Breast epithelium (tissue), 3 donors: ENCODE results near the gene MAFB.

Source experiments
- POLR2A ChIP-seq: fragments of 450-650 bp; IDR thresholded peaks from one replicate; pipeline ENCODE4 v1.6.1; 2016; ENCODE audit warnings: antibody characterized with exemption, mild to moderate bottlenecking, moderate library complexity
- TF ChIP-seq, protein P1 (sequence below), 3 donors: fragments of 450-650 bp; IDR thresholded peaks; one replicate each; pipeline ENCODE4 v1.5.1; 2016 to 2017; ENCODE audit warnings: antibody characterized with exemption in 3 of 3, mild to moderate bottlenecking in 3 of 3, moderate library complexity in 3 of 3

DNA sequence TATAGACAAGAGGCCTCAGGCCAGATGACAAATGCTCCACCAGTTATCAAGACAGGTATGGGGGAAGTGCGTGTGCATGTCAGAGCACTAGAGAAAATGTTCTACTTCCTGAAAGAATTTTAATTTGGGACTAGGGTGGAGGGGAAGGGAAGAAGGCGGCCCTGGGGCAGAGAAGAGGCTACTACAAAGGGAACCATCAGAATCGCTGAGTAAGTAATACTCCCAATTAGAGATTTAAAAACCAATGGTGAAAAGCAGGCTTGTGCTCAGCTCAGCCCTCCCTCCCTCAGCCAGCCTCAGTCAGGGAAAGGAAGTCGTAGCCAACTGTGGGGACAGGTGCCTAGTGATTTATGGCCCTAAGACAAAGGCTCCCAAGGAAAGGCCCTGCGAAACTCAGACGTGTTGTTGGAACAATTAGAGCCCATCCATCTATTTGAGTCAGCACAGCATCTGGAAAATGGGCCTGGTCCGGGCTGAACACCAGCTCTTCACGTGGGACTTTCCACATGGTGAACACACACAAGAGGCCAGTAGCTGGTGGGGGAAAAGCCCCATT is 15.0 kb upstream of the MAFB start:
- no peak for TF ChIP-seq POLR2A
- TF ChIP-seq, protein P1, sequence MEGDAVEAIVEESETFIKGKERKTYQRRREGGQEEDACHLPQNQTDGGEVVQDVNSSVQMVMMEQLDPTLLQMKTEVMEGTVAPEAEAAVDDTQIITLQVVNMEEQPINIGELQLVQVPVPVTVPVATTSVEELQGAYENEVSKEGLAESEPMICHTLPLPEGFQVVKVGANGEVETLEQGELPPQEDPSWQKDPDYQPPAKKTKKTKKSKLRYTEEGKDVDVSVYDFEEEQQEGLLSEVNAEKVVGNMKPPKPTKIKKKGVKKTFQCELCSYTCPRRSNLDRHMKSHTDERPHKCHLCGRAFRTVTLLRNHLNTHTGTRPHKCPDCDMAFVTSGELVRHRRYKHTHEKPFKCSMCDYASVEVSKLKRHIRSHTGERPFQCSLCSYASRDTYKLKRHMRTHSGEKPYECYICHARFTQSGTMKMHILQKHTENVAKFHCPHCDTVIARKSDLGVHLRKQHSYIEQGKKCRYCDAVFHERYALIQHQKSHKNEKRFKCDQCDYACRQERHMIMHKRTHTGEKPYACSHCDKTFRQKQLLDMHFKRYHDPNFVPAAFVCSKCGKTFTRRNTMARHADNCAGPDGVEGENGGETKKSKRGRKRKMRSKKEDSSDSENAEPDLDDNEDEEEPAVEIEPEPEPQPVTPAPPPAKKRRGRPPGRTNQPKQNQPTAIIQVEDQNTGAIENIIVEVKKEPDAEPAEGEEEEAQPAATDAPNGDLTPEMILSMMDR (IDR thresholded peaks at IDR 0.05): no peak
